ENCODE data around the gene NBPF3.

DNA sequence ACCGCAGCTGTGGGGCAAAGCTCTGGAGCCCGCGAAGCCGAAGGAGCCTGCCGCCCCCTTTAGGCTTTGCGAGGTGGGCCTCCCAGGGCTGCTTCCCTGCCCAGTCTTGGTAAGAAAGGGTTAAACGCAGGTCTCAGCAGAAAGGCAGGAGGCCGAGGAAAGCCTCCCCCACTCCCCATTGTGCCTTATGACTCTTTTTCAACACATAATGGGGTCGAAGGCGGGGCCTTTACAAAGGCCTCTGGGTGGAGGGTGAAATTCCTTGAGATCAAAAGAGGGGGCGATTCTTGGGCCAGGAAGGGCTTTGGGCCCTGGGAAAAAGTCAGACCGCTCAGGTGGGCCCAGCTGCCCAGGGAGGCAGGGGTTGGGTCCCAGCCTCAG lies 70.2 kb downstream of the NBPF3 start:
- TF ChIP-seq, protein P1, sequence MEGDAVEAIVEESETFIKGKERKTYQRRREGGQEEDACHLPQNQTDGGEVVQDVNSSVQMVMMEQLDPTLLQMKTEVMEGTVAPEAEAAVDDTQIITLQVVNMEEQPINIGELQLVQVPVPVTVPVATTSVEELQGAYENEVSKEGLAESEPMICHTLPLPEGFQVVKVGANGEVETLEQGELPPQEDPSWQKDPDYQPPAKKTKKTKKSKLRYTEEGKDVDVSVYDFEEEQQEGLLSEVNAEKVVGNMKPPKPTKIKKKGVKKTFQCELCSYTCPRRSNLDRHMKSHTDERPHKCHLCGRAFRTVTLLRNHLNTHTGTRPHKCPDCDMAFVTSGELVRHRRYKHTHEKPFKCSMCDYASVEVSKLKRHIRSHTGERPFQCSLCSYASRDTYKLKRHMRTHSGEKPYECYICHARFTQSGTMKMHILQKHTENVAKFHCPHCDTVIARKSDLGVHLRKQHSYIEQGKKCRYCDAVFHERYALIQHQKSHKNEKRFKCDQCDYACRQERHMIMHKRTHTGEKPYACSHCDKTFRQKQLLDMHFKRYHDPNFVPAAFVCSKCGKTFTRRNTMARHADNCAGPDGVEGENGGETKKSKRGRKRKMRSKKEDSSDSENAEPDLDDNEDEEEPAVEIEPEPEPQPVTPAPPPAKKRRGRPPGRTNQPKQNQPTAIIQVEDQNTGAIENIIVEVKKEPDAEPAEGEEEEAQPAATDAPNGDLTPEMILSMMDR (IDR thresholded peaks at IDR 0.05), result no peak
- no peak for TF ChIP-seq POLR2AphosphoS5 (IDR thresholded peaks at IDR 0.05)
